Endothelial cell of umbilical vein (primary cell): ENCODE results near the gene SFMBT2. TPM values are rescaled to one million over a fixed set of nuclear protein-coding genes. Genes with fewer than 3 reads are reported as not detected.

Experiments used
- BruUV-seq: library from RNA; stranded (reverse); fragments of 400-500 nt; replicated peaks from 2 replicates; lab custom pipeline; 2021; lab: Mats Ljungman, UMichigan
- CTCF ChIA-PET: fragments of 300-600, 350-600 bp; sonication (Branson Sonifier 250); formaldehyde crosslinking; loops from one replicate; lab custom pipeline; 2021; ENCODE audit warnings: antibody characterized with exemption, inconsistent platforms; lab: Charles Lee
- POLR2A ChIA-PET: fragments of 300-600, 350-600 bp; sonication (Branson Sonifier 250); formaldehyde crosslinking; loops from one replicate; lab custom pipeline; 2021; ENCODE audit warnings: antibody characterized with exemption, inconsistent platforms; lab: Charles Lee
- DNase-seq: peaks from one replicate; pipeline ENCODE4 v3.0.0-alpha.2; 2011; ENCODE audit warnings: low read depth, low spot score
- FAIRE-seq: peaks from 2 replicates; lab custom pipeline; 2011; peaks lifted over from hg19 to GRCh38; lab: Jason Lieb, UNC
- H2AFZ ChIP-seq: 2 replicates; pipeline ENCODE4 v1.6.0; 2012; ENCODE audit warnings: low read depth, low read length, control low read depth, inconsistent platforms
- H3K27ac ChIP-seq: 2 replicates; pipeline ENCODE4 v1.5.1; 2011; ENCODE audit warnings: low read depth, mild to moderate bottlenecking, control low read depth, low read length, moderate library complexity; ENCODE audit not compliant: insufficient read depth
- H3K27me3 ChIP-seq, 2 experiments: 2 replicates each; pipeline versions ENCODE4 v1.6.0 to v1.6.1; 2011; ENCODE audit warnings: low read length in 2 of 2, mixed read lengths in 1 of 2; ENCODE audit not compliant: control insufficient read depth in 2 of 2, insufficient read depth in 2 of 2
- H3K36me3 ChIP-seq, 2 experiments: 2 replicates in 1 of 2; 3 replicates in 1 of 2; pipeline ENCODE4 v1.5.1; 2011; ENCODE audit warnings: low read length in 2 of 2, mild to moderate bottlenecking in 1 of 2, moderate library complexity in 1 of 2; ENCODE audit not compliant: control insufficient read depth in 2 of 2, insufficient read depth in 2 of 2; ENCODE audit errors: extremely low read depth in 1 of 2
- H3K4me1 ChIP-seq: 3 replicates; pipeline ENCODE4 v1.5.1; 2011; ENCODE audit warnings: mild to moderate bottlenecking, low read length; ENCODE audit not compliant: control insufficient read depth, insufficient read depth; ENCODE audit errors: extremely low read depth
- H3K4me2 ChIP-seq: 2 replicates; pipeline ENCODE4 v1.6.1; 2011; ENCODE audit warnings: low read length, control low read depth, mixed read lengths; ENCODE audit not compliant: insufficient read depth
- H3K4me3 ChIP-seq, 3 experiments: fragments of 200-600 bp in 1 of 3; sonication (generic), shearing (Covaris generic) in 1 of 3; replicated peaks in 1 of 3; 2 replicates each; pipeline ENCODE4 v1.5.1; 2011 to 2016; ENCODE audit warnings: control low read depth in 3 of 3, low read length in 3 of 3, mild to moderate bottlenecking in 2 of 3, inconsistent platforms in 1 of 3, low read depth in 1 of 3, moderate library complexity in 1 of 3; ENCODE audit not compliant: insufficient read depth in 1 of 3
- H3K79me2 ChIP-seq: 2 replicates; pipeline ENCODE4 v1.6.0; 2012; ENCODE audit warnings: low read length, inconsistent platforms; ENCODE audit not compliant: control insufficient read depth, insufficient read depth
- H3K9ac ChIP-seq: replicated peaks from 2 replicates; pipeline ENCODE3; 2011; ENCODE audit warnings: low read length, control low read depth; ENCODE audit not compliant: insufficient read depth; ENCODE audit errors: extremely low read depth
- H3K9me1 ChIP-seq: replicated peaks from 3 replicates; pipeline ENCODE4 v1.6.0; 2011; ENCODE audit warnings: mild to moderate bottlenecking, low read length; ENCODE audit not compliant: control insufficient read depth, insufficient read depth; ENCODE audit errors: extremely low read depth
- H3K9me3 ChIP-seq: replicated peaks from 2 replicates; pipeline ENCODE4 v1.5.1; 2012; ENCODE audit warnings: low read length, inconsistent platforms; ENCODE audit not compliant: control insufficient read depth, insufficient read depth
- H4K20me1 ChIP-seq: replicated peaks from 2 replicates; pipeline ENCODE3; 2011; ENCODE audit warnings: mild to moderate bottlenecking, low read length; ENCODE audit not compliant: control insufficient read depth, insufficient read depth; ENCODE audit errors: extremely low read depth
- CTCF ChIP-seq, 2 donors: IDR thresholded peaks; 1 replicate in 1 of 2; 2 replicates in 1 of 2; pipeline ENCODE4 v1.5.1; 2011; ENCODE audit warnings: low read length in 2 of 2, mild to moderate bottlenecking in 2 of 2, moderate library complexity in 2 of 2, control low read depth in 1 of 2, inconsistent platforms in 1 of 2, low read depth in 1 of 2; ENCODE audit not compliant: insufficient read depth in 1 of 2; ENCODE audit errors: extremely low read depth in 1 of 2
- EZH2 ChIP-seq: IDR thresholded peaks from 2 replicates; pipeline ENCODE4 v1.6.1; 2012; ENCODE audit warnings: borderline replicate concordance, low read depth, mild to moderate bottlenecking, moderate library complexity, low read length, inconsistent platforms; ENCODE audit not compliant: severe bottlenecking
- FOS ChIP-seq: IDR thresholded peaks from 2 replicates; pipeline ENCODE4 v1.6.1; 2011; ENCODE audit warnings: mild to moderate bottlenecking, low read length, moderate library complexity, borderline replicate concordance; ENCODE audit not compliant: insufficient read depth
- GATA2 ChIP-seq: IDR thresholded peaks from 2 replicates; pipeline ENCODE4 v1.7.0; 2011; ENCODE audit warnings: low read depth, mild to moderate bottlenecking, moderate library complexity, mixed read lengths, low read length; ENCODE audit not compliant: insufficient read length, insufficient read depth
- JUN ChIP-seq: IDR thresholded peaks from 2 replicates; pipeline ENCODE4 v1.6.1; 2011; ENCODE audit warnings: borderline replicate concordance, low read depth; ENCODE audit not compliant: insufficient read length, insufficient read depth
- MAX ChIP-seq: IDR thresholded peaks from 2 replicates; pipeline ENCODE4 v1.6.1; 2011; ENCODE audit not compliant: insufficient read depth, insufficient read length
- MYC ChIP-seq: IDR thresholded peaks from one replicate; pipeline ENCODE4 v1.6.1; 2011; ENCODE audit warnings: mild to moderate bottlenecking, low read depth, low read length
- POLR2A ChIP-seq: IDR thresholded peaks from 2 replicates; pipeline ENCODE4 v1.6.1; 2012; ENCODE audit warnings: low read depth, mild to moderate bottlenecking, control low read depth, low read length
- POLR2AphosphoS5 ChIP-seq: IDR thresholded peaks from 2 replicates; pipeline ENCODE4 v1.6.1; 2012; ENCODE audit warnings: low read depth, mild to moderate bottlenecking, control low read depth, low read length, moderate library complexity; ENCODE audit not compliant: insufficient read depth
- dilution Hi-C: fragments of 300-500 bp; cut with MboI; formaldehyde crosslinking; loops from one replicate; pipeline ENCODE4 v1.15.0; 2019; ENCODE audit warnings: low sequenced_read_pairs; ENCODE audit not compliant: extremely low pct_ligation_motif_present
- intact Hi-C: fragments of 100-400 bp; cut with micrococcal nuclease; formaldehyde crosslinking; loops from one replicate; pipeline ENCODE4 v1.10.0; 2022
- polyA plus RNA-seq, 4 experiments: library from polyadenylated mRNA; depleted of rRNA in 3 of 4; stranded (reverse) in 3 of 4; unstranded in 1 of 4; fragments of >200 nt; gene quantifications; 2 replicates each; pipeline versions ENCODE4 v1.2.1 to v1.2.3, GENCODE V29; 2011 to 2012; ENCODE audit warnings: missing spikeins in 1 of 4
- total RNA-seq: library from RNA; stranded (reverse); gene quantifications from 2 replicates; pipeline ENCODE4 v1.2.3, GENCODE V29; 2021

SFMBT2 gene
- total and polyA plus RNA-seq, 2 donors (not counting 3 experiments of a cell fraction or from before 2014, with no cell fraction given): 0.14 to 0.64 TPM

GRCh38 chr10:7288060-7288690 lies 122.7 kb downstream of the SFMBT2 start:
- ChIA-PET POLR2A (no interaction called here), CTCF (no interaction called here)
- no peaks in the 10 kb centered on the region for H3K27me3 ChIP-seq
- no peak overlapping the region for H3K4me3 ChIP-seq
- TF ChIP-seq JUN: no peak
- H3K27ac ChIP-seq: no peak overlapping the region
- H3K4me2 ChIP-seq: no peak overlapping the region
- H3K4me1 ChIP-seq: no peaks in the 10 kb centered on the region
- no peak overlapping the region for H2AFZ ChIP-seq
- BruUV-seq: no TSS peak
- dilution Hi-C loops (no loop called here), intact Hi-C loops (no loop called here)
- H3K9me1 ChIP-seq: no peaks in the 10 kb centered on the region
- no peak overlapping the region for H3K9ac ChIP-seq
- H3K79me2 ChIP-seq: no peaks in the 10 kb centered on the region
- DNase-seq (no peak), FAIRE-seq (no peak)
- H4K20me1 ChIP-seq: no peaks in the 10 kb centered on the region
- H3K9me3 ChIP-seq: no peaks in the 10 kb centered on the region
- H3K36me3 ChIP-seq: no peaks in the 10 kb centered on the region

DNA sequence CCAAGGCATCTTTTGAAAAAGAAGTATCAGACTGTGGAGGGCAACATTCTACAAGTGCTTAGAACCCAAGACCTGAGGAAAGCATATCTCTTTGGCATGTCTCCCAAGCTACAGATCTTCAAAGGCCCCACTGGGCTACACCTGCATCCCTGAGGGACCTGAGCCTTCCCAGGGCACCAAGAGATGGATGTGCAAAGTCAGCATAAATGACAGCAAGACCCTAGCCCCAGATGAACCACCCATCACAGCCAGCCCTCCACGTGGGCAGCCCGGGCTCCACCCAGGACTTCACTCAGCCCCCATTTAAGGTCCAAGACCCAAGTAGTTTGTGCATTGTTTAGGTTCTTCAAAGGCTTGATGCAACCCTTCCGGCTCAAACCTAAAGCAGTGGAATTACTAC lies 123.5 kb downstream of the SFMBT2 start:
- Histone ChIP-seq H3K79me2 (no peaks in the 10 kb centered on the region), H3K36me3 (no peaks in the 10 kb centered on the region), H3K9me3 (no peaks in the 10 kb centered on the region), H2AFZ (no peak overlapping the region), H4K20me1 (no peaks in the 10 kb centered on the region), H3K27me3 (no peaks in the 10 kb centered on the region), H3K4me1 (no peaks in the 10 kb centered on the region), H3K9ac (no peak overlapping the region), H3K4me3 (no peak overlapping the region), H3K27ac (no peak overlapping the region), H3K9me1 (no peaks in the 10 kb centered on the region), H3K4me2 (no peak overlapping the region)
- ChIA-PET CTCF (no interaction called here), POLR2A (no interaction called here)
- TF ChIP-seq POLR2A: no peak
- TF ChIP-seq CTCF (IDR thresholded peaks at IDR 0.05; ENCODE audit: extremely low read depth in 1 of 2, insufficient read depth in 1 of 2, low read depth in 1 of 2, low read length in 2 of 2): no peak
- no peak for TF ChIP-seq JUN
- TF ChIP-seq POLR2AphosphoS5: no peak
- no peak for TF ChIP-seq FOS
- no peak for TF ChIP-seq EZH2
- TF ChIP-seq GATA2: no peak
- no peak for TF ChIP-seq MYC
- no peak for TF ChIP-seq MAX
- FAIRE-seq: no peak
- dilution Hi-C loops (no loop called here), intact Hi-C loops (no loop called here)
- no peak for DNase-seq
- BruUV-seq: no TSS peak
